HG03095 (cell line): ENCODE results near the gene WDR64.
A peak's percentile ranks its signal among the peaks of the same experiment; 100 is the strongest.

Experiments used
- ATAC-seq: cut with Tn5 transposase; IDR thresholded peaks from one replicate; pipeline ENCODE4 v1.9.1; 2021; ENCODE audit warnings: moderate library complexity; ENCODE audit not compliant: unreplicated experiment

Gene WDR64

GRCh38 chr1:241652012-241652411 is at the start of gene WDR64:
Gene WDR64, plus strand, starts transcription at chr1:241652281. Its CDS starts 204 bp downstream, at chr1:241652485.
- ATAC-seq = no peak

GRCh38 chr1:241603731-241604245 is 48.3 kb upstream of the WDR64 start:
- ATAC-seq = no peak

- no peak for ATAC-seq
These were observed 46.8 kb upstream of the WDR64 start for GRCh38 chr1:241605146-241605805.

- no peak for ATAC-seq
These were observed 45.5 kb upstream of the WDR64 start for GRCh38 chr1:241606544-241606943.

- no peak for ATAC-seq
These were observed 44.6 kb upstream of the WDR64 start for GRCh38 chr1:241607497-241607896.

GRCh38 chr1:241608379-241609033 is 43.6 kb upstream of the WDR64 start:
- ATAC-seq = no peak

- no peak for ATAC-seq
These were observed 41.8 kb upstream of the WDR64 start for GRCh38 chr1:241610056-241610815.

- ATAC-seq = peak; percentile 91
These were observed 41.0 kb upstream of the WDR64 start for GRCh38 chr1:241611063-241611462.

GRCh38 chr1:241611736-241612135 is 40.3 kb upstream of the WDR64 start:
- ATAC-seq = no peak

- ATAC-seq = no peak
These were observed 39.3 kb upstream of the WDR64 start for GRCh38 chr1:241612533-241613477.

- no peak for ATAC-seq
These were observed 37.9 kb upstream of the WDR64 start for GRCh38 chr1:241614144-241614543.

GRCh38 chr1:241614572-241614971 is 37.5 kb upstream of the WDR64 start:
- ATAC-seq = no peak

- no peak for ATAC-seq
These were observed 36.8 kb upstream of the WDR64 start for GRCh38 chr1:241615043-241615974.

GRCh38 chr1:241617426-241617825 is 34.7 kb upstream of the WDR64 start:
- no peak for ATAC-seq

- no peak for ATAC-seq
These were observed 29.4 kb upstream of the WDR64 start for GRCh38 chr1:241622669-241623068.

GRCh38 chr1:241624935-241625334 is 27.1 kb upstream of the WDR64 start:
- no peak for ATAC-seq

- ATAC-seq = peak; percentile 85
These were observed 24.4 kb upstream of the WDR64 start for GRCh38 chr1:241627453-241628259.

GRCh38 chr1:241630005-241630404 is 22.1 kb upstream of the WDR64 start:
- no peak for ATAC-seq

- no peak for ATAC-seq
These were observed 21.6 kb upstream of the WDR64 start for GRCh38 chr1:241630476-241630875.
